GM19240 (cell line): ENCODE results near the gene RGS3.
A peak's percentile ranks its signal among the peaks of the same experiment; 100 is the strongest.

Experiments
- DNase-seq: peaks from one replicate; pipeline ENCODE4 v3.0.0; 2011; ENCODE audit warnings: low spot score; ENCODE audit not compliant: insufficient read length

RGS3 gene

GRCh38 chr9:113583511-113584427, 120.2 kb downstream of the RGS3 start:
- no peak for DNase-seq

- DNase-seq = no peak
These were observed 121.0 kb downstream of the RGS3 start for GRCh38 chr9:113584428-113585084.

DNA sequence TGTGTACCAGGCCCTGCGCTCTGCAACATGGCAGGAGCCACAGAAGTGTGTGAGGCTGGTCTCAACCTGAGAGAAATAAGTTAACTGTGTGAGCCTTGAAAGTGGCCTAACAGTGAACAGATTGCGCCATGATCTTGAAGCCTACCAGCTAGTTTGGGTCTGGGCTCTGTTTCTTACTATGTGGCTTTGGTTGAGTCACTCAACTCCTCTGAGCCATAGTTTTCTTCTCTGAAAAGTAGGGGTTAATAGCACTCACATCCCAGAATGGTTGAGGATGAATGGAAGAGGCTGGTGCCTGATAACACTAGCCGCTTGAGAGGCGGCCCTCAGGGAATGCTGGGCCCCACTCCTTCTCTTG, 121.5 kb downstream of the RGS3 start:
- DNase-seq = no peak

- no peak for DNase-seq
These were observed 122.0 kb downstream of the RGS3 start for GRCh38 chr9:113585555-113585954.

DNA sequence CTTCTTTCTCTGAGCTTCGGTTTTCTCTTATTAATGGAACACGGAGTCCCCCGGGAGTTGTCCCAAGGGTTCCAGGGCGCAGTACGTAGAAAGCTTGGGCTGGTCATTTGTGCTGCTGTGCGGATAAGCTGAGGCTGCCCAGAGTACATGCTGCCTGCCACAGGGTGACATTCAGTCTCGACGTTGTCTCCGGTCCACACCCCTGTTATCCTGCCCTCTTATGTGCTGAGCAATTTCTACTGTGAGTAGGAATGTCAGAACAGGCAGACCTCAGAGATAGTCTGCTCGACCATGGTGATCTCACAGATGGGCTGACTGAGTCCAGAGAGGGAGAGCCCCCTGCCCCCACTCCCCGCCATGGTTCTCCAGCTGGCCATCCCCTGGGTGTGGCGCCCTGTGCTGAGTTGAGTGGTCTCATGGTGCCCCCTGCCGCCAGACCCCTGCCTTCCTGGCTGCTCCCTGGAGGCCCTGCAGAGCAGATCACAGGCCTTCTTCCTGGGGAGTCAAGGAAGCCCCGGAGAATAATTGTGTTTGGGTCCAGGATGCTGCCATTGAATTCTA, 124.0 kb downstream of the RGS3 start:
- no peak for DNase-seq

DNA sequence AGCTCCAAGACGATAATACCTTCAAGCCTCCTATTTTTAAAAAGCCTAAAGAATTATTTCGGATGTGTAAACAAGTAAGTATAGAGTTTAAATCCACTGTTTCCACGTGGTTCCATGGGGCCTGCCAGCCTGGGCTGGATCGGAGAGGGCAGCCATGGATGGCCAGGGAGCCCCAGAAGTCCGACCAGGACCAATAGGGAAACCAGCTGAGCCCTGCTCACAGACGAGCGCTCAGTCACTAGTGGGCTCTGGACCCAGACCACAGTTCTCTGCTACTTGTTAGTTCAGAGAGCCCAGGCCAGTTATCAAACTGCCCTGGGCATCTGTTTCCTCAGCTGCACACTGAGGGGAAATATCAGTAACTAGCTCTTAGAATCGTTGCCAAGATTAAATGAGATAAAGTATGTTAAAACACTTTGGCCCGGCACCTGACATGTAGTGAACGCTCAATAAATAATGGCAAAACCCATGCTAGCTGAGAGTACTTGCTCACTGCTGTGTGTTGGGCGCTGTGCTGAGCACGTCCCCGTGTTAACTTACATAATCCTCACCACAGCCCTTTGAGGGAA, 124.8 kb downstream of the RGS3 start:
- no peak for DNase-seq

- no peak for DNase-seq
These were observed 125.4 kb downstream of the RGS3 start for GRCh38 chr9:113588936-113589335.

- DNase-seq = no peak
These were observed 125.9 kb downstream of the RGS3 start for GRCh38 chr9:113589407-113589806.

DNA sequence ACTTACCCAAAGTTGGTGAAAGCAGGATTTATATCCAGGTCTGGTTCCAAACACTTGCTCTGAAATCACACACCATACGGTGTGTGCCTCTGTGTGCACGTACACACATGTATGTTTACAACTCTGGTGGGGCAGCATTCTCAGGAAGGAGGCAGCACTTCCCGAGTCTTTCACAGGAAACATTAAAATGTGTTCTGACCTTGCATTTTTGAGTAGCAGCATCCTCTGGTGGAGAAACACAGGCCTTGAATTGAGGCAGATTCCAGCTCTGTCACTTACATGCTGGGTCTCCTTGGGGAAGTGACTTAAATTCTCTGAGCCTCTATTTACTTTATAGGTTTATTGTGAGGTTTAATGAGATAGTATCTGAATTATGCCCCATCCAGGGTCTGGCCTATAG, 126.4 kb downstream of the RGS3 start:
- DNase-seq = no peak

DNA sequence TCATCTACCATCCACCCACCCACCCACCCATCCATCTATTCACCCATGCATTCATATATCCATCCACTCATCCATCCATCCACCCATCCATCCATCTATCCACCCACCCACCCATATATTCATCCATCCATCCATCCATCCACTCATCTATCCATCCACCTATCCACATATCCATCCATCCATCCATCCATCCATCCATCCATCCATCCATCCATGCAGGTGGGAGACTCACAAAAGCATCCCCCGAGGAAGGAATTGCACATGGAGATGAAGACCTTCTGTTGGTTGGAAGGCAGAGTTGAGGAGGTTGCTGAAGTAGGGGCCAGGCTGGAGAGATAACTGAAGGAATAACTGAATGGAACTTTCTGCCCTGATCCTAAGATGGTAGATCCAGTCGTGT, 126.9 kb downstream of the RGS3 start:
- no peak for DNase-seq

DNA sequence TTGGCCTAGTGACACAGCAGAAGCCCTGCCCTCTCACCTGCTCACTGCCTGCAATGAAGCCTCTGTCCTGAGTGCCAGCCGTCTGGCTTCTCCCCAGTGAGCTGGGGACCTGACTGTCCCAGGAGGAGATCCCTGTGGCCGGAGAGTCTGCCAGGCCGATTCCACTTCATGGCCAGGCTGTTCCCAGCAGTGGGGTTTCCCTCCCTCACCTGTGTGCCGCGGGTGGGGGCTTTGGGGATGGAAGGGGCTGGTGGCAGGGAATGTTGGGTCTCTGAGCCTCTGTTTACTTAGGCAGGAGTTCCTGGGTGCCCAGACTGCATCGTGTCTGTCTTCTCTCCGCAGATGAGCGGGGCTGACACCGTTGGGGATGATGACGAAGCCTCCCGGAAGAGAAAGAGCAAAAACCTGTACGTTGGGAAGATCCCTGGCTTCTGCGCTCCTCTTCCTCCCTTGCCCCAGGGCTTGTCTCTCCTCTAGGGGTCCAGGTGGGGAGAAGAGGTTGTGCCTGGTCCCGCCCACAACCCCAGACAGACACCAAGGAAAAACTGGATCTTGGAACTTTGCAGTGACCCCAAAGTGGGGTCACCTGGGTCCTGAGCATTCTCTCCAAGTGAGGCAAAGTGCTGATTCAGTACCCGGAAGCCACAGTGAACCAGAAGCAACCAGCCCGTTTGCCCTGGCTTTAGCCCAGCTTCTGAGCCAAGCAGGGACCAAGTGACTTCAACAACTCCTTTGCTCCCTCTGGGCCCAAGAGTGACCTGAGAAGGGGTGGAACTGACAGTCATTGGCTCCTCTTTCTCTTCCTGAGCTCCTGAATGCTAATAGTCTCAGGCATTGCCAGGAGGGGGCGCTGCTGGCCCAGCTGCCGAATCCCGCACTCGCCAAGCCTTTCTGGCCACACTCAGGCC, 127.7 kb downstream of the RGS3 start:
- DNase-seq = peak; percentile 74

GRCh38 chr9:113591899-113592625, 128.5 kb downstream of the RGS3 start:
- no peak for DNase-seq

- no peak for DNase-seq
These were observed 129.5 kb downstream of the RGS3 start for GRCh38 chr9:113592876-113593575.

DNA sequence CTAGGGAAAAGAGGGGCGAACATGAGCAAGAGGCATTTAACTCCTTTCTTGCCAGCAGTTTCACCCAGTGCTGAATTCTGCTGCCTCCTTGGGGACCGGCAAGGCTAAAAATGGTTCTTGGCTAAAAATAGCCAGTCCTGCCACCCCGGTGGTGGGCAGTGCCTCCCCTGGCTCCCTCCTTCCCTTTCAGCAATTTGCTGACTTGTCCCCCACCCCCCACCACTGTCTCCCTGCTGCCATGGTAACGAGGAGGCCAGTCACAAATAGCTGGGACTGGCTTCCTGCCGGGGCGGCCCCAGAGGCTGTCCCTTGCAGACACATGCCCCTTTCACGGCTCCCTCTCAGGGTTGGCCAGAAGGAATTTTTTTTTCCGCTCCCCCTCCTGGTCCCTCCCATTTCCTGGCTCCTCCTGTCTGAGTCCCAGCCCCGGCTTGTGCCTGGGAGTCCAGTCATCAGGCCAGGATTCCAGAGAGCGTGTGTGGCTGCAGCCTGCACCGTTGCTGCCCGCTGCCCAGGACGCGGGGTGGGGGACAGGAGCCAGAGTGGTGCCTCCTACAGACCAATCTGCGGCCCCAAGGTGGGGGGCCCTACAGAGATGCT, 130.3 kb downstream of the RGS3 start:
- DNase-seq = peak; percentile 75

DNA sequence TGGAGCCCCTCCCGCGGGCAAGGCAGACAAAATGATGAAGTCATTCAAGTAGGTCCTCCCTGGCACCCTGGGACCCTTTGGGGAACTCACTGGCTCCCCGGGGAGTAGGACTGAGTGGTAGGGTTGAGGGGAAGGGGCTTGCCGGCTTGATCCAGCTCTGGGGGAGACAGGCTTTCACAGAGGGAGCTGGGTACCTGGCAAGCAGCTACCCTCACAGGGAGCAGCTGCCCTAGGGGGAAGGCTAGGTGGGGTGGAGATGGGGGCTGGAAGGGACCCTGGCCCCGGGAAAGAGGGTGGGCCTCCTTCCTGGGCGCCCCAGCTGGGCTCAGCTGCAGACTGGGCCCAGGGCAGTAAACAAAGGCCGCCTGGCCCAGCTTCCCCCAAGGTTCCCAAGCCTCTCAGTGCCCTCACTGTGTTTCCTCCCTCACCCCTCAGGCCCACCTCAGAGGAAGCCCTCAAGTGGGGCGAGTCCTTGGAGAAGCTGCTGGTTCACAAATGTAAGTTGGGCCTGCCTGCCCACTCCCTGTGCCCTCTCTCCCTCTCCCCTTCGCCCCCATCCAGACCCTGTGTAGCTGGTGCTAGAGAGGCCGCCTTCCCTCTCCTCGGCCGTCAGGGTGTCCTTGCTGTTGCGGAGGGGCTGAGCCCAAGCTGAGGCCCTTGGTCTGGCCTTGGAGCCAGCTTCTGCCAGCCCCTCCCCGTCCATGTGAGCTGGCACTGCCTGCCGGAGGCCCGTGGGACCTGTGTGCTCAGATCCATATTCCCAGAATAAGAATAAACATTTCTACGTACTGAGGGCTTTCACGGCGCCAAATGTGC, 131.2 kb downstream of the RGS3 start:
- DNase-seq = no peak

DNA sequence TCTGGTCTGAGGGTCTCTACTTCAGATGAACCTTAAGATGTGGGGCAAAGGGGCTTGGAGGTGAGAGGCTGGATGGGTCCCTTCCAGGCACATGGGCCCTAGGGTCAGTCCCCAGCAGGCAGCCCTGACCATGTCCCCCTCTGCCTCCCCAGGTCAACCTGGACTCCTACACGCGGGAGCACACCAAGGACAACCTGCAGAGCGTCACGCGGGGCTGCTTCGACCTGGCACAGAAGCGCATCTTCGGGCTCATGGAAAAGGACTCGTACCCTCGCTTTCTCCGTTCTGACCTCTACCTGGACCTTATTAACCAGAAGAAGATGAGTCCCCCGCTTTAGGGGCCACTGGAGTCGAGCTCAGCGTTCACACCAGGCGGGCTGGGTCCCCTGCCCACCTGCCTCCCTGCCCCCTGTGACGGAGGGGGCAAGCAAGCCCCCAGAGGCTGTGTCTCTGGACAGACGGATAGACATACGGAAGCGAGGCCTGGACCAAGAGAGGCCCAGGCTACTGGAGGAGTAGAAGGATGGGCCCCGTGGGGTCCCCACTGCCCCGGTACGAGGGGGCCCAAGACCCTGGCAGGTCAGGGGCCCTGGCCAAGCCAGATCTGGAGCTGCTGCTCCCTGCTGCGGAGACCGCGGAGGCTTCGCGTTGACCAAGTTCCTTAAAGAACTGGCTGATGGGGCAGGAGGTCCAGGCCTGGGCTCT, 133.2 kb downstream of the RGS3 start:
- no peak for DNase-seq

DNA sequence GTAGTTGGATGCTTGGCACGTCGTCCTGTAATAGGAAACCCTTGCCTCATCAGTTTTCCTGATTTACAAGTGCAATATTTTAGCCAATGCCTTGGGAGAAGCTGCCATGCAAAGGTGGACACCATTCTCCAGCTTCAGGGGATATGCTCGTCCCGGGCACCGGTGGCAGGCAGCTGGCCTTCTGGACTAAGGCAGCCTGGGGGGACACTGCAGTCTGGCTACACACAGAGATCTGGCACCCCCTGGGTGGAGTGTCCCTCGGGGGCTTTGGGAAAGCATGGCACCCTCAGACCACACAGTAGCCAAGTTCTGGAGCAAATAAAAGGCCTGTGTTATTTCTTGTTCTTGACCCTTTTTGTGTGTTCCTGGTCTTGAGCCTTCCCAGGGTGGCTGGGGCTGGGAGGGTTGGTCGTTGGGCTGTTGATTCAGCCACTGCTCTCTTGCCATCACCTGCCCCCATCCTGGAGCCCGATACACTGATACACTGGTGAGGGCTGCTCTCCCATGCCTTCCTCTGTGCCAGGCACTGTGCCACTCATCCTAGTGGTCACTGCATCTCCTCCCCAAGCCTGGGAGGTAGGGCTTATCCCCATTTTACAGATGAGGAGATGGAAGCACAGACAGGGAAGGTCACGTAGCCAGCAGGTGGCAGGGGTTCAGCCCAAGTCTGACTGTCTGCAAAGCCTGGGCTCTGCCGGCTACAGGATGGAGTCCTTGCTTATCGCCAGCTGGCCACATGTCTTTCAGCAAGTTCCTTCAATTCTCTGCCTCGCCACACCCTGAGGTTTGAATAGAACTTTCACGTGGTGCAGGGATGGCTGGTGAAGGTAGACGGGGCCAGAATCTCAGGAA, 134.1 kb downstream of the RGS3 start:
- no peak for DNase-seq
